SW 1271 (cell line): Measurements from ENCODE around the gene PIH1D1.

Experiments
- DNase-seq, 2 experiments: peaks; one replicate each; lab custom pipeline; 2025; lab: John Stamatoyannopoulos, UW

The PIH1D1 gene

GRCh38 chr19:49434907-49435583 is 16.6 kb downstream of the PIH1D1 start:
- DNase-seq, result no peak

- no peak for DNase-seq
Observed at GRCh38 chr19:49433240-49433901, 18.2 kb downstream of the PIH1D1 start.

- no peak for DNase-seq
Observed at GRCh38 chr19:49432141-49433073, 19.2 kb downstream of the PIH1D1 start.

- no peak for DNase-seq
Observed at GRCh38 chr19:49431330-49431749, 20.3 kb downstream of the PIH1D1 start.

- DNase-seq, result no peak
Observed at GRCh38 chr19:49430678-49431329, 20.8 kb downstream of the PIH1D1 start.

- DNase-seq, result no peak
Observed at GRCh38 chr19:49430172-49430677, 21.4 kb downstream of the PIH1D1 start.

- DNase-seq, result no peak
Observed at GRCh38 chr19:49428547-49429451, 22.8 kb downstream of the PIH1D1 start.

GRCh38 chr19:49427855-49428546 is 23.6 kb downstream of the PIH1D1 start:
- no peak for DNase-seq

GRCh38 chr19:49427339-49427738 is 24.3 kb downstream of the PIH1D1 start:
- no peak for DNase-seq

- DNase-seq, result no peak
Observed at GRCh38 chr19:49425922-49426592, 25.6 kb downstream of the PIH1D1 start.

GRCh38 chr19:49425178-49425577 is 26.4 kb downstream of the PIH1D1 start, which contains the start of gene GFY:
Gene GFY, plus strand, starts transcription at chr19:49425388. Its CDS starts 1,043 bp downstream, at chr19:49426431.
- no peak for DNase-seq

- no peak for DNase-seq
Observed at GRCh38 chr19:49423985-49424303, 27.7 kb downstream of the PIH1D1 start.

GRCh38 chr19:49423071-49423984 is 28.3 kb downstream of the PIH1D1 start, which contains the start of gene PTH2:
Gene PTH2, minus strand, starts transcription at chr19:49423441. Its CDS starts 102 bp downstream, at chr19:49423339.
- DNase-seq, result no peak

GRCh38 chr19:49422407-49423070 is 29.1 kb downstream of the PIH1D1 start:
- no peak for DNase-seq

- no peak for DNase-seq
Observed at GRCh38 chr19:49421878-49422202, 29.8 kb downstream of the PIH1D1 start.

GRCh38 chr19:49421039-49421877 is 30.4 kb downstream of the PIH1D1 start:
- DNase-seq, result no peak

- no peak for DNase-seq
Observed at GRCh38 chr19:49420227-49420626, 31.4 kb downstream of the PIH1D1 start.
